Stomach (tissue), 4 donors: ENCODE results near the gene RPS18.

Experiments
- CTCF ChIP-seq, 7 experiments: fragments of 450-650 bp in 4 of 7; fragments of 200-600 bp in 3 of 7; sonication (generic) in 3 of 7; IDR thresholded peaks; one replicate each; pipeline ENCODE4 v1.5.1; 2016 to 2019; ENCODE audit warnings: antibody characterized with exemption in 7 of 7, control low read depth in 2 of 7, mild to moderate bottlenecking in 1 of 7
- POLR2A ChIP-seq, 4 donors: fragments of 450-650 bp; IDR thresholded peaks; one replicate each; pipeline ENCODE4 v1.6.1; 2016; ENCODE audit warnings: antibody characterized with exemption in 4 of 4, control low read depth in 2 of 4, mild to moderate bottlenecking in 1 of 4, moderate library complexity in 1 of 4

GRCh38 chr6:33321227-33321626 is 49.4 kb downstream of the RPS18 start:
- no peak for TF ChIP-seq CTCF (IDR thresholded peaks at IDR 0.05)
- TF ChIP-seq POLR2A (IDR thresholded peaks at IDR 0.05): no peak
